Mesenchymal stem cell (in vitro differentiated cells and primary cell): Measurements from ENCODE around the gene GMNN.
"Not testable (repeated sequence)": the region's sequence is repeated elsewhere in the genome, so short reads cannot be mapped to it uniquely, and the experiment has no call there.

Experiments
- DNase-seq: peaks from one replicate; pipeline ENCODE4 v3.0.0-alpha.2; 2013
- H2AFZ ChIP-seq: one replicate; pipeline ENCODE4 v1.6.1; 2013; ENCODE audit warnings: low read depth, mild to moderate bottlenecking, control low read depth, inconsistent platforms, low read length, moderate library complexity
- H2AK5ac ChIP-seq: 2 replicates; pipeline ENCODE4 v1.6.1; 2013; ENCODE audit warnings: low read length, moderate library complexity, mild to moderate bottlenecking, inconsistent platforms; ENCODE audit not compliant: severe bottlenecking
- H2BK120ac ChIP-seq: one replicate; pipeline ENCODE4 v1.6.1; 2013; ENCODE audit warnings: low read depth, mild to moderate bottlenecking, inconsistent platforms, low read length, moderate library complexity
- H2BK12ac ChIP-seq, 2 experiments: one replicate each; pipeline ENCODE4 v1.6.1; 2013; ENCODE audit warnings: inconsistent platforms in 2 of 2, low read length in 2 of 2, mild to moderate bottlenecking in 2 of 2, moderate library complexity in 2 of 2, control low read depth in 1 of 2
- H2BK15ac ChIP-seq: one replicate; pipeline ENCODE4 v1.6.1; 2013; ENCODE audit warnings: mild to moderate bottlenecking, low read depth, inconsistent platforms; ENCODE audit not compliant: poor library complexity, severe bottlenecking
- H2BK5ac ChIP-seq: 2 replicates; pipeline ENCODE4 v1.6.1; 2013; ENCODE audit warnings: low read depth, mild to moderate bottlenecking, low read length, control low read depth, inconsistent platforms; ENCODE audit not compliant: poor library complexity, severe bottlenecking
- H3K14ac ChIP-seq, 2 experiments: one replicate each; pipeline ENCODE4 v1.6.1; 2013; ENCODE audit warnings: inconsistent platforms in 2 of 2, low read length in 2 of 2, control low read depth in 1 of 2, mild to moderate bottlenecking in 1 of 2, moderate library complexity in 1 of 2
- H3K18ac ChIP-seq, 2 experiments: one replicate each; pipeline ENCODE4 v1.6.1; 2013; ENCODE audit warnings: inconsistent platforms in 2 of 2, low read length in 2 of 2, control low read depth in 1 of 2, low read depth in 1 of 2, mild to moderate bottlenecking in 1 of 2
- H3K23ac ChIP-seq, 2 experiments: one replicate each; pipeline ENCODE4 v1.6.1; 2013; ENCODE audit warnings: inconsistent platforms in 2 of 2, low read length in 2 of 2, mild to moderate bottlenecking in 2 of 2, moderate library complexity in 2 of 2, control low read depth in 1 of 2
- H3K27ac ChIP-seq: 2 replicates; pipeline ENCODE4 v1.5.1; 2013; ENCODE audit warnings: mild to moderate bottlenecking, moderate library complexity, low read length, control low read depth, inconsistent platforms; ENCODE audit not compliant: poor library complexity, severe bottlenecking
- H3K27me3 ChIP-seq, 2 experiments: 2 replicates each; pipeline versions ENCODE4 v1.6.1 to v1.7.0; 2013; ENCODE audit warnings: low read length in 2 of 2, mild to moderate bottlenecking in 2 of 2, moderate library complexity in 2 of 2, control low read depth in 1 of 2, inconsistent platforms in 1 of 2; ENCODE audit not compliant: control insufficient read depth in 1 of 2, insufficient read depth in 1 of 2
- H3K36me3 ChIP-seq, 2 experiments: 2 replicates each; pipeline versions ENCODE4 v1.6.1 to v1.7.0; 2013; ENCODE audit warnings: low read length in 2 of 2, control low read depth in 1 of 2, inconsistent platforms in 1 of 2, low read depth in 1 of 2, mild to moderate bottlenecking in 1 of 2; ENCODE audit not compliant: insufficient read depth in 2 of 2, control insufficient read depth in 1 of 2
- H3K4ac ChIP-seq, 2 experiments: one replicate each; pipeline ENCODE4 v1.6.1; 2013; ENCODE audit warnings: inconsistent platforms in 2 of 2, low read length in 2 of 2, mild to moderate bottlenecking in 2 of 2, moderate library complexity in 2 of 2, control low read depth in 1 of 2, low read depth in 1 of 2
- H3K4me1 ChIP-seq: 2 replicates; pipeline ENCODE4 v1.6.1; 2013; ENCODE audit warnings: low read depth, low read length, control low read depth; ENCODE audit not compliant: control insufficient read depth, insufficient read depth
- H3K4me2 ChIP-seq: 2 replicates; pipeline ENCODE4 v1.6.1; 2013; ENCODE audit warnings: low read length, mild to moderate bottlenecking, inconsistent platforms; ENCODE audit not compliant: poor library complexity, severe bottlenecking
- H3K4me3 ChIP-seq, 2 experiments: 2 replicates each; pipeline versions ENCODE4 v1.5.1 to v1.7.0; 2013; ENCODE audit warnings: low read length in 2 of 2, mild to moderate bottlenecking in 2 of 2, control low read depth in 1 of 2, low read depth in 1 of 2; ENCODE audit not compliant: insufficient read depth in 1 of 2
- H3K79me1 ChIP-seq: replicated peaks from 2 replicates; pipeline ENCODE4 v1.6.1; 2013; ENCODE audit warnings: mild to moderate bottlenecking, control low read depth, low read length, inconsistent platforms; ENCODE audit not compliant: poor library complexity, severe bottlenecking
- H3K9ac ChIP-seq: 2 replicates; pipeline ENCODE4 v1.7.0; 2013; ENCODE audit warnings: mild to moderate bottlenecking, low read length, moderate library complexity
- H3K9me3 ChIP-seq: 2 replicates; pipeline ENCODE4 v1.7.0; 2013; ENCODE audit warnings: mild to moderate bottlenecking, low read length; ENCODE audit not compliant: control insufficient read depth
- H4K8ac ChIP-seq: one replicate; pipeline ENCODE4 v1.6.1; 2013; ENCODE audit warnings: inconsistent platforms, mild to moderate bottlenecking, low read length, moderate library complexity
- H4K91ac ChIP-seq: one replicate; pipeline ENCODE4 v1.6.1; 2013; ENCODE audit warnings: mild to moderate bottlenecking, low read length, inconsistent platforms
- WGBS: methylation state at CpG from one replicate; pipeline ENCODE4 v1.1.7; 2013; ENCODE audit warnings: mixed read lengths; 5-methylcytosine and 5-hydroxymethylcytosine counted together

GMNN gene

GRCh38 chr6:24754378-24754777 is 20.4 kb upstream of the GMNN start:
- not testable (repeated sequence) for H3K18ac ChIP-seq, H2BK5ac ChIP-seq, H3K4me3 ChIP-seq, H2AK5ac ChIP-seq, H2BK120ac ChIP-seq, H3K36me3 ChIP-seq, H3K9ac ChIP-seq, H3K23ac ChIP-seq, H3K4me1 ChIP-seq, H3K27me3 ChIP-seq, H4K8ac ChIP-seq, H2AFZ ChIP-seq, H2BK15ac ChIP-seq, H2BK12ac ChIP-seq, H3K4ac ChIP-seq, H3K14ac ChIP-seq, H3K79me1 ChIP-seq, DNase-seq, H3K9me3 ChIP-seq, H3K4me2 ChIP-seq, H4K91ac ChIP-seq, H3K27ac ChIP-seq
- WGBS, result 92% methylated on average over 2 of the region's 4 CpGs

- Histone ChIP-seq H3K27ac (no peak overlapping the region), H3K36me3 (no peaks in the 10 kb centered on the region), H2BK12ac (no peak overlapping the region), H3K4me2 (no peak overlapping the region), H4K91ac (no peak overlapping the region), H2BK15ac (no peak overlapping the region), H3K23ac (no peak overlapping the region), H3K9me3 (no peaks in the 10 kb centered on the region), H2BK5ac (no peak overlapping the region), H3K4me3 (no peak overlapping the region), H4K8ac (no peak overlapping the region), H3K4ac (no peak overlapping the region), H3K4me1 (no peaks in the 10 kb centered on the region), H2BK120ac (no peak overlapping the region), H3K9ac (no peak overlapping the region), H3K27me3 (no peaks in the 10 kb centered on the region), H3K79me1 (no peaks in the 10 kb centered on the region), H2AK5ac (no peak overlapping the region), H3K14ac (no peak overlapping the region), H3K18ac (no peak overlapping the region), H2AFZ (no peak overlapping the region)
- DNase-seq, result no peak
These were observed 19.5 kb upstream of the GMNN start for GRCh38 chr6:24755279-24755678.

- Histone ChIP-seq H2BK12ac (no peak overlapping the region), H3K4me2 (no peak overlapping the region), H4K91ac (no peak overlapping the region), H3K23ac (no peak overlapping the region), H3K4ac (no peak overlapping the region), H2BK5ac (no peak overlapping the region), H3K36me3 (no peaks in the 10 kb centered on the region), H2AFZ (no peak overlapping the region), H3K79me1 (no peaks in the 10 kb centered on the region), H2BK120ac (no peak overlapping the region), H4K8ac (no peak overlapping the region), H3K27me3 (no peaks in the 10 kb centered on the region), H3K27ac (no peak overlapping the region), H3K14ac (no peak overlapping the region), H2AK5ac (no peak overlapping the region), H3K4me3 (no peak overlapping the region), H3K9ac (no peak overlapping the region), H3K9me3 (no peaks in the 10 kb centered on the region), H3K18ac (no peak overlapping the region), H2BK15ac (no peak overlapping the region), H3K4me1 (no peaks in the 10 kb centered on the region)
- DNase-seq, result no peak
- 97% methylated on average over 6 of the region's 6 CpGs for WGBS
These were observed 17.1 kb upstream of the GMNN start for GRCh38 chr6:24757611-24758010.

GRCh38 chr6:24759718-24760117 is 15.0 kb upstream of the GMNN start:
- H3K14ac ChIP-seq, result no peak overlapping the region

More at GRCh38 chr6:24759718-24760117, 15.0 kb upstream of the GMNN start:
- H2BK5ac ChIP-seq, result no peak overlapping the region
- no peaks in the 10 kb centered on the region for H3K4me1 ChIP-seq
- no peak overlapping the region for H2BK12ac ChIP-seq
- H3K4ac ChIP-seq, result no peak overlapping the region
- no peak overlapping the region for H2AFZ ChIP-seq
- no peak overlapping the region for H3K23ac ChIP-seq
- no peak overlapping the region for H3K9ac ChIP-seq
- 93% methylated on average over 3 of the region's 3 CpGs for WGBS
- H3K9me3 ChIP-seq, result no peaks in the 10 kb centered on the region
- H2BK15ac ChIP-seq, result no peak overlapping the region
- no peak overlapping the region for H3K4me2 ChIP-seq
- H3K4me3 ChIP-seq, result no peak overlapping the region
- no peak for DNase-seq
- H4K8ac ChIP-seq, result no peak overlapping the region
- no peak overlapping the region for H3K18ac ChIP-seq
- no peak overlapping the region for H2BK120ac ChIP-seq
- no peaks in the 10 kb centered on the region for H3K36me3 ChIP-seq
- no peak overlapping the region for H4K91ac ChIP-seq
- H2AK5ac ChIP-seq, result no peak overlapping the region
- H3K27me3 ChIP-seq, result no peaks in the 10 kb centered on the region
- H3K27ac ChIP-seq, result no peak overlapping the region
- no peaks in the 10 kb centered on the region for H3K79me1 ChIP-seq
